Measurements from ENCODE around the gene DOCK11.

DOCK11 gene

DNA sequence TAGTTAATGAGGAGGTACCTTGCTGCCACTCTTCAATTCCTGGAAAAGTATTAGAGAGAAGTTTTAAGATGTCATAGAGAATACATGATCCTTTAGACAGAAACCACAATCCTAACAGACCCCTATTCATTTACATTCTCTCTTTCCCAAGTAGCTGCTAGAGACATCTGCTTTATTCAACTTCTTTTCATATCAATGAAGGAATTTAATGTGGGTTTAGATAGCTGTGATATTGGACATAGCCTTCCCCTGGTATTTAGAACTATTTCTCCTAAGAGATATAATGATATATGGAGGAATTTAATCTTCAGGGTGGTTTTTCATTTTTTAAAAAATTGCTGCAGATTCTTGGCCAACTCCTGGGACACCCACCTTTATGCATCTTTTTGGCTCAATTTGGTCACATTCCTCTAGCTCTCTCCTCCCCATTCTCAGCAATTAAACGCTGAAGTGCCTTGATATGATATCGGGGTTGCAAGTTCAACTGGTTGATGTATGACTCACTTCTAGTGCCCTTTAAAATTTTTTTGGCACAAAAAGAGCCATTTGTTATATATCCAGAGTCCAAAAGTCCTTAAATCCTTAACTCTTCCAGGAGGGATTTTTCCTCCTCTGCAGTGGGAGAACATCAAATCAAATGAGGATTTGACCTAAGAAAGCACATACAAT, 57.6 kb downstream of the DOCK11 start:
- H3K4me3 ChIP-seq (replicated peaks; ENCODE audit: low read depth, low read length): no peak overlapping the region
- TF ChIP-seq, protein P1, sequence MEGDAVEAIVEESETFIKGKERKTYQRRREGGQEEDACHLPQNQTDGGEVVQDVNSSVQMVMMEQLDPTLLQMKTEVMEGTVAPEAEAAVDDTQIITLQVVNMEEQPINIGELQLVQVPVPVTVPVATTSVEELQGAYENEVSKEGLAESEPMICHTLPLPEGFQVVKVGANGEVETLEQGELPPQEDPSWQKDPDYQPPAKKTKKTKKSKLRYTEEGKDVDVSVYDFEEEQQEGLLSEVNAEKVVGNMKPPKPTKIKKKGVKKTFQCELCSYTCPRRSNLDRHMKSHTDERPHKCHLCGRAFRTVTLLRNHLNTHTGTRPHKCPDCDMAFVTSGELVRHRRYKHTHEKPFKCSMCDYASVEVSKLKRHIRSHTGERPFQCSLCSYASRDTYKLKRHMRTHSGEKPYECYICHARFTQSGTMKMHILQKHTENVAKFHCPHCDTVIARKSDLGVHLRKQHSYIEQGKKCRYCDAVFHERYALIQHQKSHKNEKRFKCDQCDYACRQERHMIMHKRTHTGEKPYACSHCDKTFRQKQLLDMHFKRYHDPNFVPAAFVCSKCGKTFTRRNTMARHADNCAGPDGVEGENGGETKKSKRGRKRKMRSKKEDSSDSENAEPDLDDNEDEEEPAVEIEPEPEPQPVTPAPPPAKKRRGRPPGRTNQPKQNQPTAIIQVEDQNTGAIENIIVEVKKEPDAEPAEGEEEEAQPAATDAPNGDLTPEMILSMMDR (IDR thresholded peaks at IDR 0.05; ENCODE audit: low read length, missing control alignments): no peak
- no peak for DNase-seq (ENCODE audit: low read depth)

DNA sequence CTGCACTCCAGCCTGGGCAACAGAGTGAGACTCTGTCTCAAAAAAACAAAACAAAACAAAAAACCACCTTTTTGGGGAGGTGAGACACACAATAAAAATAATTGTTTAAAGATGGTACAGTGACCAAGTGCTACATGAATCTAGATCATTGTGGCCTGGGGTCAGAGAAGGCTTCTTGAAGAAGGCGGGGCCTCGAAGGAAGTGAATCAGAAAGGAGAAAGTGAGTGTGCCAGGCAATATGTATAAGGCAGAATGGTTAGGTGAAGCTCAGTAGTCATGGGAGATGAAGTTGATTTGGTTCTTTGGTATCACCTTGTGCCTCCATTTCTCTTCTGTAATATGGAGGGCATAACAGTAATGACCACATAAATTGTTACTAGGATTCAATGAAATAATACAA, 58.9 kb downstream of the DOCK11 start:
- no peak for DNase-seq (ENCODE audit: low read depth)
- H3K4me3 ChIP-seq (replicated peaks; ENCODE audit: low read depth, low read length): no peak overlapping the region
- TF ChIP-seq, protein P1 (IDR thresholded peaks at IDR 0.05; ENCODE audit: low read length, missing control alignments): no peak

DNA sequence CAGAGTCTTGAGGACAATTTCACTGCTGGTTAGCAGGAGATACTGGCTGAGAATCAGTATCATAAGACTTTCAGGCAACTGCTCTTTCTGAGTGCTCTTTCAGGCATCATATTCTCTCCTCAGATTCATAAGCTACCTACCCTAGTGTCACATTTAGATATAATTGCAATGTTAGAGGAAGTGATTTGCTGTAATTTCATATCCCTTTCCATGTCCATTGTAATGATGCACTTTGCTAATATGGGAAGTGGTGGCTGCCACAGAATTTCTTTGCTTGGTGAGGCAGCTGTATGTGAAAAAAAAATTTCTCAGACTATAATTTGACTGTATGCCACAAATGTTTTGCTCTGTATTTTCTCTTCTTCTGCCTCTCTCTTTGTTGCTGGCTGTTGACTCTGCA, 63.3 kb downstream of the DOCK11 start:
- H3K4me3 ChIP-seq (replicated peaks; ENCODE audit: low read depth, low read length): no peak overlapping the region
- no peak for DNase-seq (ENCODE audit: low read depth)
- TF ChIP-seq, protein P1 (IDR thresholded peaks at IDR 0.05; ENCODE audit: low read length, missing control alignments): no peak

DNA sequence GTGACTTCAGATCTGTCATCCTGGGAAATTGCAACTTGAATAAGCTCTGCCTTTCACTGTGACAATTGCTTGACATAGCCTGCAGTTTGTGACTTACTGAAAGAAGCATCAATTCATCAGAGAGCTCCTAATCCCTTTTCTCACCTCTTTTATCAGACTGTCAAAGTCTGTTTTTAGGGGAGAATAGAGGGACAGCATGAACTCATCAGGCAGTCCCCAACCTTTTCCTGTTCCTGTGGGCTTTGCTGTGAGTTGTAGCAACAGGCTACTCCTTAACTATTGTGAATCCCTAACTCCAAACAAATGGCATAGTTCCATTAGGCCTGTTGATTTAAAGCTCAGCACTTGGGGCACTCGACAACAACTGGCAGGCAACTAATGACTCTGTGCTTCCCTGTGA, 64.9 kb downstream of the DOCK11 start:
- TF ChIP-seq, protein P1 (IDR thresholded peaks at IDR 0.05; ENCODE audit: low read length, missing control alignments): no peak
- no peak for DNase-seq (ENCODE audit: low read depth)
- H3K4me3 ChIP-seq (replicated peaks; ENCODE audit: low read depth, low read length): no peak overlapping the region

DNA sequence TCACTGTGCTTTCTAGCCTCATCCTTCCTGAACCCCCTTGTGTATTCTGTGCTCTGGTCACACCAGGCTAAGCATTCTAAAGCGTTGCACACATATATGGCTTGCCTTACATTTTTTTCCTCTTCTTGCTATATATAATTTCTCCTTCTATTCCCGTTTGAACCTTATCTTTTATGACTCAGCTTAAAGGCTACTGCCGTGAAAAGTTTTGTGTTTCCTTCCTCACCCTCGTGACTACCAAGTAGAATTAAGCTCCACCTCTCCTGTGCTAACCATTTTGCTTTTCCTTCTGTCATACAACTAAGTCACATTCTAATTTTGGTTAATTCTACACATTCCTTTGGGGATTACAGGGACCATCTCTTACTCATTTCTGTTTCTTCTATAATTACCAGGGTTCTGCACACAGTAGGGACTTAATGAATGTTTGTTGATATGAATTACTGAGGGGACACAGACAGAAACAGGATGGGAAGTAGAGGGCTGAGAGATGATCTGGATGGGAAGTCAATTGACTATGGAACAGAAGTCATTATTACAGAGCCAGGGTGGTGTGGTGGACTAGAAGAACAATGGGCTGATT, 67.1 kb downstream of the DOCK11 start:
- no peak overlapping the region for H3K4me3 ChIP-seq (replicated peaks; ENCODE audit: low read depth, low read length)
- DNase-seq (ENCODE audit: low read depth): peak; percentile 56
- TF ChIP-seq, protein P1 (IDR thresholded peaks at IDR 0.05; ENCODE audit: low read length, missing control alignments): no peak

DNA sequence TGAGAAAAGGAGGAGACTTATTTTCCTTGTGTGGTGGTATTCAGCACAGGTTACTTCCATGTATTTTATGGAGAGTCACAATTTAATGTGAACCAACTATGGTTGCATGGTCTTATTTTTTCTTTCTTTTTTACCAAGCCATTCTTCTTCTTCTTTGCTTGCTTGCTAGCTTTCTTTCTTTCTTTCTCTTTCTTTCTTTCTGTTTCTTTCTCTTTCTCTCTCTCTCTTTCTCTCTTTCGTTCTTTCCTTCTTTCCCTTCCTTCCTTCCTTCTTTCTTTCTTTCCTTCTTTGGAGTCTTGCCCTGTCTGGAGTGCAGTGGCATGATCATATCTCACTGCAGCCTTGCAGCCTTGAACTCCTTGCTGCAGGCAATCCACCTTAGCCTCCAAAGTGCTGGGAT, 68.9 kb downstream of the DOCK11 start:
- TF ChIP-seq, protein P1 (IDR thresholded peaks at IDR 0.05; ENCODE audit: low read length, missing control alignments): no peak
- DNase-seq (ENCODE audit: low read depth): no peak
- no peak overlapping the region for H3K4me3 ChIP-seq (replicated peaks; ENCODE audit: low read depth, low read length)

DNA sequence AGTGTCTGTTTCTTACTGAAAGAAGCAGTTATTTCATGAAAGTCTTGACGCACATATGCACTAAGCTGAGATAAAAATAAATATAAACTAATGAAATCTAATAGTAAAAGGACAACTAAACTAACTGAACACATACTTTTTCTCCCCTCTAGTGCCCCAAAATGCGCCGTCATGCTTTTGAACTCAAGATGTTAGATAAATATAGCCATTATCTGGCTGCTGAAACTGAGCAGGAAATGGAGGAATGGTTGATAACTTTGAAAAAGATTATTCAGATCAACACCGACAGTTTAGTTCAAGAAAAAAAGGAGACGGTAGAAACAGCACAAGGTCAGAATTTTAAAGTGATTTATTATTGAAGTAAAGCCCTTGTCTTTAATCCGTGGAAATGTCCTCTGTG, 70.2 kb downstream of the DOCK11 start:
- no peak for DNase-seq (ENCODE audit: low read depth)
- no peak overlapping the region for H3K4me3 ChIP-seq (replicated peaks; ENCODE audit: low read depth, low read length)
- TF ChIP-seq, protein P1 (IDR thresholded peaks at IDR 0.05; ENCODE audit: low read length, missing control alignments): no peak

All from fibroblast of pulmonary artery (primary cell).